Naive B cell (primary cell): Measurements from ENCODE around the gene SPATS2L. TPM values are rescaled to one million over a fixed set of nuclear protein-coding genes. Genes with fewer than 3 reads are reported as not detected.
A peak's percentile ranks its signal among the peaks of the same experiment; 100 is the strongest.

ENCODE experiments used
- ATAC-seq, 2 donors: fragments of 150-1000 bp; cut with Tn5 transposase; 2 replicates each; pipeline ENCODE4 v1.10.0; 2021; ENCODE audit warnings: low read depth in 2 of 2, mild to moderate bottlenecking in 2 of 2, moderate library complexity in 2 of 2
- DNase-seq: peaks from one replicate; pipeline ENCODE4 v3.0.0; 2022
- H3K27ac Mint-ChIP-seq, 6 donors: one replicate each; pipeline ENCODE4 v1.8.0; 2020 to 2022; ENCODE audit warnings: mild to moderate bottlenecking in 6 of 6, mixed read lengths in 6 of 6, moderate library complexity in 5 of 6, inconsistent platforms in 2 of 6
- H3K27me3 Mint-ChIP-seq, 3 donors: one replicate each; pipeline ENCODE4 v1.8.0; 2021 to 2022; ENCODE audit warnings: mixed read lengths in 3 of 3, mild to moderate bottlenecking in 1 of 3
- H3K36me3 Mint-ChIP-seq, 2 donors: one replicate each; pipeline ENCODE4 v1.8.0; 2020 to 2022; ENCODE audit warnings: mixed read lengths in 2 of 2, inconsistent platforms in 1 of 2, mild to moderate bottlenecking in 1 of 2
- H3K4me1 Mint-ChIP-seq, 3 donors: one replicate each; pipeline ENCODE4 v1.8.0; 2020 to 2022; ENCODE audit warnings: mixed read lengths in 3 of 3, inconsistent platforms in 1 of 3, mild to moderate bottlenecking in 1 of 3, moderate library complexity in 1 of 3
- H3K4me3 Mint-ChIP-seq, 8 donors: one replicate each; pipeline ENCODE4 v1.8.0; 2020 to 2022; ENCODE audit warnings: mild to moderate bottlenecking in 8 of 8, mixed read lengths in 8 of 8, moderate library complexity in 8 of 8, inconsistent platforms in 2 of 8
- H3K9me3 Mint-ChIP-seq, 7 donors: one replicate each; pipeline ENCODE4 v1.8.0; 2020 to 2022; ENCODE audit warnings: mixed read lengths in 7 of 7, mild to moderate bottlenecking in 5 of 7, inconsistent platforms in 2 of 7, moderate library complexity in 1 of 7
- polyA plus RNA-seq, 6 donors: library from polyadenylated mRNA; unstranded; fragments of 300-500 nt; fragmentation: Illumina TruSeq; gene quantifications; one replicate each; pipeline ENCODE4 v1.2.3, GENCODE V29; 2021; ENCODE audit warnings: low read depth in 6 of 6

Gene SPATS2L
- polyA plus RNA-seq, 6 donors from 2014 or later = 0.33 to 2.8 (median 1.2) TPM; not detected in 3

- no peak for ATAC-seq
- H3K27ac Mint-ChIP-seq = peak overlapping the region in 1 of 6 donors; percentile 6
These were observed 140.8 kb downstream of the SPATS2L start for GRCh38 chr2:200447139-200447855.

GRCh38 chr2:200448455-200448854, 142.0 kb downstream of the SPATS2L start:
- DNase-seq = no peak
- Mint-ChIP-seq H3K36me3 (no peaks in the 10 kb centered on the region), H3K4me3 (peak overlapping the region in 1 of 8 donors; percentile 54), H3K9me3 (peaks cover 0 to 2% (median 0%) of the 10 kb centered on the region in 7 donors), H3K4me1 (peaks cover 29 to 40% (median 30%) of the 10 kb centered on the region in 3 donors), H3K27ac (peak overlapping the region in 2 of 6 donors; percentile 17 to 53), H3K27me3 (no peaks in the 10 kb centered on the region)
- ATAC-seq = no peak

More at GRCh38 chr2:200447139-200447855, 140.8 kb downstream of the SPATS2L start:
- H3K4me1 Mint-ChIP-seq = peaks cover 24 to 36% (median 30%) of the 10 kb centered on the region in 3 donors
- H3K36me3 Mint-ChIP-seq = no peaks in the 10 kb centered on the region
- H3K27me3 Mint-ChIP-seq = no peaks in the 10 kb centered on the region
- no peak overlapping the region for H3K4me3 Mint-ChIP-seq
- no peak for DNase-seq
- peaks cover 0 to 2% (median 0%) of the 10 kb centered on the region in 7 donors for H3K9me3 Mint-ChIP-seq

- Mint-ChIP-seq H3K4me1 (peaks cover 32 to 44% (median 34%) of the 10 kb centered on the region in 3 donors), H3K9me3 (peaks cover 0 to 2% (median 0%) of the 10 kb centered on the region in 7 donors), H3K4me3 (peak overlapping the region in 2 of 8 donors; percentile 42 to 55), H3K27ac (peak overlapping the region in 1 of 6 donors; percentile 47), H3K27me3 (no peaks in the 10 kb centered on the region), H3K36me3 (no peaks in the 10 kb centered on the region)
- DNase-seq (no peak), ATAC-seq (no peak)
These were observed 142.7 kb downstream of the SPATS2L start for GRCh38 chr2:200449149-200449548.

- ATAC-seq (peak; percentile 50 to 61), DNase-seq (peak; percentile 53)
- peak overlapping the region in 7 of 8 donors; percentile 3 to 81 (median 44) for H3K4me3 Mint-ChIP-seq
- peaks cover 0 to 2% (median 0%) of the 10 kb centered on the region in 7 donors for H3K9me3 Mint-ChIP-seq
- H3K27me3 Mint-ChIP-seq = no peaks in the 10 kb centered on the region
- peaks cover 38 to 55% (median 42%) of the 10 kb centered on the region in 3 donors for H3K4me1 Mint-ChIP-seq
- H3K27ac Mint-ChIP-seq = peak overlapping the region in 5 of 6 donors; percentile 35 to 92 (median 80)
- H3K36me3 Mint-ChIP-seq = no peaks in the 10 kb centered on the region
These were observed 143.8 kb downstream of the SPATS2L start for GRCh38 chr2:200450288-200450687.

GRCh38 chr2:200451511-200451910, 145.0 kb downstream of the SPATS2L start:
- peak; percentile 73 for DNase-seq
- H3K36me3 Mint-ChIP-seq = no peaks in the 10 kb centered on the region

GRCh38 chr2:200452377-200452776, 145.9 kb downstream of the SPATS2L start:
- Mint-ChIP-seq H3K9me3 (peaks cover 0 to 2% (median 0%) of the 10 kb centered on the region in 7 donors), H3K27me3 (no peaks in the 10 kb centered on the region), H3K27ac (no peak overlapping the region), H3K36me3 (no peaks in the 10 kb centered on the region), H3K4me1 (peaks cover 56 to 76% (median 61%) of the 10 kb centered on the region in 3 donors), H3K4me3 (no peak overlapping the region)
- ATAC-seq = no peak
- DNase-seq = no peak

More at GRCh38 chr2:200451511-200451910, 145.0 kb downstream of the SPATS2L start:
- peak; percentile 66 to 70 for ATAC-seq
- Mint-ChIP-seq H3K9me3 (peaks cover 0 to 2% (median 0%) of the 10 kb centered on the region in 7 donors), H3K4me3 (peak overlapping the region; percentile 5 to 69 (median 51)), H3K27ac (peak overlapping the region in 5 of 6 donors; percentile 31 to 90 (median 60)), H3K4me1 (peaks cover 49 to 67% (median 54%) of the 10 kb centered on the region in 3 donors), H3K27me3 (no peaks in the 10 kb centered on the region)

GRCh38 chr2:200453142-200453852, 146.8 kb downstream of the SPATS2L start:
- Mint-ChIP-seq H3K9me3 (peaks cover 0 to 2% (median 0%) of the 10 kb centered on the region in 7 donors), H3K27me3 (no peaks in the 10 kb centered on the region), H3K27ac (no peak overlapping the region), H3K36me3 (no peaks in the 10 kb centered on the region), H3K4me1 (peaks cover 56 to 78% (median 60%) of the 10 kb centered on the region in 3 donors), H3K4me3 (no peak overlapping the region)
- DNase-seq (no peak), ATAC-seq (no peak)

- Mint-ChIP-seq H3K27ac (peak overlapping the region in 1 of 6 donors; percentile 4), H3K27me3 (no peaks in the 10 kb centered on the region), H3K9me3 (peaks cover 0 to 2% (median 0%) of the 10 kb centered on the region in 7 donors), H3K36me3 (no peaks in the 10 kb centered on the region), H3K4me3 (no peak overlapping the region), H3K4me1 (peaks cover 49 to 72% (median 53%) of the 10 kb centered on the region in 3 donors)
- ATAC-seq (no peak), DNase-seq (no peak)
These were observed 147.5 kb downstream of the SPATS2L start for GRCh38 chr2:200453853-200454534.

GRCh38 chr2:200454927-200455801, 148.7 kb downstream of the SPATS2L start:
- no peak for DNase-seq

GRCh38 chr2:200455958-200456421, 149.5 kb downstream of the SPATS2L start:
- peak; percentile 69 for DNase-seq
- no peaks in the 10 kb centered on the region for H3K9me3 Mint-ChIP-seq
- H3K4me3 Mint-ChIP-seq = peak overlapping the region; percentile 13 to 83 (median 72)
- H3K27ac Mint-ChIP-seq = peak overlapping the region; percentile 57 to 95 (median 84)
- H3K4me1 Mint-ChIP-seq = peaks cover 37 to 54% (median 38%) of the 10 kb centered on the region in 3 donors
- no peaks in the 10 kb centered on the region for H3K36me3 Mint-ChIP-seq
- ATAC-seq = peak; percentile 81 to 87
- no peaks in the 10 kb centered on the region for H3K27me3 Mint-ChIP-seq

More at GRCh38 chr2:200454927-200455801, 148.7 kb downstream of the SPATS2L start:
- Mint-ChIP-seq H3K27me3 (no peaks in the 10 kb centered on the region), H3K27ac (peak overlapping the region; percentile 15 to 94 (median 74)), H3K4me3 (peak overlapping the region in 5 of 8 donors; percentile 63 to 81 (median 75)), H3K9me3 (peaks cover 0 to 2% (median 0%) of the 10 kb centered on the region in 7 donors), H3K4me1 (peaks cover 45 to 63% (median 46%) of the 10 kb centered on the region in 3 donors), H3K36me3 (no peaks in the 10 kb centered on the region)
- ATAC-seq = no peak

- no peak for DNase-seq
- Mint-ChIP-seq H3K36me3 (no peaks in the 10 kb centered on the region), H3K27ac (peak overlapping the region in 2 of 6 donors; percentile 3 to 51), H3K4me3 (peak overlapping the region in 4 of 8 donors; percentile 10 to 81 (median 40)), H3K27me3 (no peaks in the 10 kb centered on the region), H3K9me3 (no peaks in the 10 kb centered on the region), H3K4me1 (peaks cover 34 to 50% (median 35%) of the 10 kb centered on the region in 3 donors)
- ATAC-seq = no peak
These were observed 150.1 kb downstream of the SPATS2L start for GRCh38 chr2:200456567-200456966.

- Mint-ChIP-seq H3K4me1 (peaks cover 33 to 44% (median 37%) of the 10 kb centered on the region in 3 donors), H3K36me3 (no peaks in the 10 kb centered on the region), H3K27ac (no peak overlapping the region), H3K9me3 (no peaks in the 10 kb centered on the region), H3K27me3 (no peaks in the 10 kb centered on the region), H3K4me3 (no peak overlapping the region)
- DNase-seq = no peak
- ATAC-seq = no peak
These were observed 152.6 kb downstream of the SPATS2L start for GRCh38 chr2:200459101-200459500.
